CD4-positive, alpha-beta T cell treated with Interleukin-15 for 1 hour (primary cell): ENCODE data around the gene TRMT1L.

Source experiments
- DNase-seq: peaks from one replicate; pipeline ENCODE4 v3.0.0-alpha.2; 2020

The TRMT1L gene

GRCh38 chr1:185112356-185112755 is 44.4 kb downstream of the TRMT1L start:
- DNase-seq: no peak

DNA sequence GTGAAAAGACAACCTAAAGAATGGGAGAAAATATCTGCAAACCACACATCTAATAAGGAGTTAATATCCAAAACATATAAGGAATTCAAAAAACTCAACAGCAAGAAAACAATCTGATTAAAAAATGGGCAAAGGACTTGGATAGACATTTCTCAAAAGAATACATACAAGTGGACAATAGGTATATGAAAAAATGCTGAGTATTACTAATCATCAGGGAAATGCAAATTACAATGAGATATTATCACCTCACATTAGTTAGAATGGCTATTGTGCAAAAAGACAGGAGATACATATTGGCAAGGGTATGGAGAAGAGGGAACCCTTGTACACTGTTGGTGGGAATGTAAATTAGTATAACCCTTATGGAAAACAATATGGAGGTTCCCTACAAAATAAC is 44.9 kb downstream of the TRMT1L start:
- DNase-seq: no peak

DNA sequence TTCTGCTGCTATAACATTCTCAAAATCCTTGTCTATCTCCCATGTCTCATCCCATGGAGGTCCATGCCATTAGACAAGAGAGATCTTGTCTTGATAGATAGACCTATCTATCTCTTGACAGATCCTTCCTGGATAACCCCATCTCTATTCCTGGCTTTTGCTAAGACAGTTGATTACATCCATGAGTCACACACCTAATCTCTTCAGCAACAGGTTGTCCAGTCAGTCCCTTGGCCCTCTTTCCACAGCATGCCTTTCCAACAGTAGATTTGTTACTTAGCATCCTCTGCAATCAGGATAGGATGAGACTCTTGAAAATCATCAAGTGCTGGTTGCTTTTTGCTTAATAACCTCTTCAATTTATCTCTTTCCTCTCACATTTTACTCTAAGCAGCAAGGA is 46.6 kb downstream of the TRMT1L start:
- DNase-seq: no peak

- no peak for DNase-seq
Measured at GRCh38 chr1:185108321-185108720, 48.4 kb downstream of the TRMT1L start.

- DNase-seq: no peak
Measured at GRCh38 chr1:185105121-185105520, 51.6 kb downstream of the TRMT1L start.

DNA sequence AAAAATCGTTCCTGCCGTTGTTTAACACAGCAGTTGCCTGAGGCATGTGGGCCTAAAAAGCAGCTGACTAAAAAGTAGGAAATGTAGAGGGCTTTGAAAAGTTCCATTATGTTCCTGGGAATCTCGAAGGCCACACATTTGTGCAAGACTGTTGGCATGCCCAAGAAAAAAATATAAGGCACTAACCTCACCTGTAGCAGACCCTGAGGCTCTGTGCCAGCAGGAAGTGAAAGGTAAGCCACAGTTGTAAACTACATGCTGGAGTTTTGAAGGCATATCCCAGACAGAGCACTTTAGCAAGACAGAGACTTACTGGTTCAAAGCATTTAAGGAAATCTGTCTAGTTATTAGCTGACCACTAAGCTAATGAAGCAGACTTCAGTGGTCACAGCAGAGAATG is 52.7 kb downstream of the TRMT1L start:
- no peak for DNase-seq

- no peak for DNase-seq
Measured at GRCh38 chr1:185096531-185096930, 60.2 kb downstream of the TRMT1L start.

- no peak for DNase-seq
Measured at GRCh38 chr1:185094761-185095160, 62.0 kb downstream of the TRMT1L start.

DNA sequence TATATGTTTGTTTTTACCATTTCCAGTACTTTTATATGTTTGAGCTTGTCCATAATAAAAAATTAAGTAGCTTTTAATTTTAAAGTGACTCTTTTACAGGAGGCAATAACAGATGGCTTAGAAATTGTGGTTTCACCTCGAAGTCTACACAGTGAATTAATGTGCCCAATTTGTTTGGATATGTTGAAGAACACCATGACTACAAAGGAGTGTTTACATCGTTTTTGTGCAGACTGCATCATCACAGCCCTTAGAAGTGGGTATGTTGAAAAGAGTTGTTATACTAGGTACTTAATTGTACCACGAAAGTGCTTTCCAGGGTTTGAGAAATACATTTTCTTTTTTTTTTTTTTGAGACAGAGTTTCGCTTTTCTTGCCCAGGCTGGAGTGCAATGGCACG is 65.3 kb downstream of the TRMT1L start:
- no peak for DNase-seq

- no peak for DNase-seq
Measured at GRCh38 chr1:185087746-185088145, 69.0 kb downstream of the TRMT1L start.

- DNase-seq: no peak
Measured at GRCh38 chr1:185087101-185087500, 69.7 kb downstream of the TRMT1L start.

DNA sequence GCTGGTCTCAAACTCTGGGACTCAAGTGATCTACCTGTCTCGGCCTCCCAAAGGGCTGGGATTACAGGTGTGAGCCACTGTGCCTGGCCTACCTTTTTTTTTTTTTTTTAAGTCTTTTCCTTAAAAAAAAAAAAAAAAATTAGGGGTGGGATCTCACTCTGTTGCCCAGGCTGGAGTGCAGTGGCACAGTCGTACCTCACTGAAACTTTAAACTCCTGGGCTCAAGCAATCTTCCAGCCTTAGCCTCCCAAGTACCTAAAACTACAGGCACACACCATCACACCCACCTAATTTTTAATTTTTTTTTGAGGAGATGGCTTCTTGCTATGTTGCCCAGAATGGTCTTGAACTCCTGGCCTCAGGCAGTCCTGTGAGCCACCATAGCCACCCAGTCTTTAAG is 72.9 kb downstream of the TRMT1L start:
- no peak for DNase-seq

- DNase-seq: no peak
Measured at GRCh38 chr1:185080422-185080821, 76.3 kb downstream of the TRMT1L start.

GRCh38 chr1:185077374-185077773 is 79.4 kb downstream of the TRMT1L start:
- no peak for DNase-seq

DNA sequence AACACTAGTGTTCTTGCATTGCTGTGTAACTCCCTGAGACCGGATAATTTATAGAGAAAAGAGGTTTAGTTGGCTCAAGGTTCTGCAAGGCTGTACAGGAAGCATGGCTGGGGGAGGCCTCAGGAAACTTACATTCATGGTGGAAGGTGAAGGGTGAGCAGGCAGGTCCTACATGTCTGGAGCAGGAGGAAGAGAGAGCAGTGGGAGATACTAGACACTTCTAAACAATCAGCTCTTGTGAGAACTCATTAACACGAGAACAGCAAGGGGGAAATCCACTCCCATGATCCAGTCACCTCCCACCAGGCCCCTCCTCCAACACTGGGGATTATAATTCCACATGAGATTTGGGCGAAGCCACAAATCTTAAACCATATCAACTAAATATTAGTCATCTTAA is 81.3 kb downstream of the TRMT1L start:
- DNase-seq: no peak

DNA sequence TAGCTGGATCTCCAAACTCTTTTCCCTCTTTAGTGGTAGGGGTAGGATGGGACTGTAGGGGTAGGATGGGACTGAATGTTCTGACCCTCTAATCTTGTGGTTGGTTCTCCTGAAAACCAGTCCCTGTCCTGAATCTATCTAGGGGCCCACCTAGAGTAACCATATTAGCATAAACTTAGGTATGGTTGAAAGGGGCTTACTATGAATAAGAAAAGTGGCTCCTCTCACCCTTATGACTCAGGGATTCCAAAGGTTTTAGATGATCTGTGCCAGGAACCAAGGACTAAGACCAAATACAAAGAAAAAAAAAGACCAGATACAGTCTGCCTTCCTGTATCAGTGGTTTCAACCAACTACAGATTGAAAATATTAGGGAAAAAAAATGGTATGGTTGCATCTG is 82.4 kb downstream of the TRMT1L start:
- no peak for DNase-seq

DNA sequence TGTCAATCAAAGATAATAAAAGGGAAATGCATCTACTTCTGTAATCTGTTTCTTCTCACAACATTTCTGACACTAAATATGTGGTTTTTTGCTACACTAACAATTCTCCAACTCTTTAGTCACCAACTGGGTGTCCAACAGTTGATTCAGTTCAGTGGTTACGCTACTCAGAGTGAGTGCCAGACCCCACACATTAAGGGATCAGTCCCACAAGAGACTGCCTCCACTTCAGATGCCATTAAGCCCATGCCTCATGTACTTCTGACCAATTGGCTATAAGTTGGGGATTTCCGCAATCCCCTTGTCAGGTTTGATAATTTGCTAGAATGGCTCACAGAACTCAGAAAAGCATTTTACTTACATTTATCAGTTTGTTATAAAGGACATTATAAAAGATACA is 83.0 kb downstream of the TRMT1L start:
- DNase-seq: no peak

- DNase-seq: no peak
Measured at GRCh38 chr1:185070051-185070450, 86.7 kb downstream of the TRMT1L start.

DNA sequence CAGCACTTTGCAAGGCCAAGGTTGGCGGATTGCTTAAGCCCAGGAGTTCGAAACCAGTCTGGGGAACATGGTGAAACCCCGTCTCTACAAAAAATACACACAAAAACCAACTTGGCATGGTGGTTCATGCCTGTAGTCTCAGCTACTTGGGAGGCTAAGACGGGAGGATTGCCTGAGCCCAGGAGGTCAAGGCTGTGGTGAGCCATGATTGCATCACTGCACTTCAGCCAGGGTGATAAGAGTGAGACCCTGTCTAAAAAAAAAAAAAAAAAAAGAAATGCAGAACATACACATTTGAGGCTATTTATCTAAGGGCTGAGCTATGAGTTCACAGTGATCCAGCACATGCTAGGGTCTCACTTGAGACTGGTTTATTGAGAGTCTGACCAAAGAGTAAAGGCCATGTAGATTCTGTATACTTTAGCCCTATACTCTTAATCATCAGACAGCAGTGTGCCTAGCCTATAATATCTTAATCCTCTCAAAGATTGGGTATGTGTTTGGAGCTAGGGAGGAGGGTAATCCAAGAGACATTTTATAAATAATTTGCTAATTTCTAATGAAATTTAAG is 87.5 kb downstream of the TRMT1L start:
- DNase-seq: no peak

DNA sequence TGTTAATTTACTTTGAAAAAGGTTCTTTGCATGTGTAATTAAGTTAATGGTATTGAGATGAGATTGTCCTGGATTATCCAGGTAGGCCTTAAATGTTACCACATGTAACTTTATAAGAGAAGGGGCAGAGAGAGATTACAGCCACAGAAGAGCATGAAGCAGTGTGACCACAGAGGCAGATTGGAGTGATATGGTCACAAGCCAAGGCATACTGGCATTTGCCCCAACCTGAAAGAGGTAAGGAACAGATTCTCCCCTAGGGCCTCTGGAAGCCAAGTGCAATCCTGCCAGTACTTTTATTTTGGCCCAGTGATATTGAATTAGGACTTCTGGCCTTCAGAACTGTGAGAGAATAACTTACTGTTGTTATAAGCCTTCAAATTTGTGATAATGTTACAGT is 88.4 kb downstream of the TRMT1L start:
- DNase-seq: no peak
